H9 (cell line): Measurements from ENCODE around the gene GAS6. TPM values are rescaled to one million over a fixed set of nuclear protein-coding genes. Genes with fewer than 3 reads are reported as not detected.

Experiments
- DNase-seq: peaks from one replicate; pipeline ENCODE4 v3.0.0-alpha.2; 2017
- H2AFZ ChIP-seq: one replicate; pipeline ENCODE4 v1.6.1; 2013; ENCODE audit warnings: mild to moderate bottlenecking, low read length, control low read depth, moderate library complexity
- H2AK5ac ChIP-seq: 2 replicates; pipeline ENCODE4 v1.6.1; 2013; ENCODE audit warnings: low read length, control low read depth, mixed read lengths; ENCODE audit not compliant: insufficient read length
- H2BK120ac ChIP-seq: one replicate; pipeline ENCODE4 v1.6.1; 2013; ENCODE audit warnings: low read depth, mild to moderate bottlenecking, low read length, control low read depth, inconsistent platforms; ENCODE audit not compliant: poor library complexity, severe bottlenecking
- H2BK12ac ChIP-seq: 2 replicates; pipeline ENCODE4 v1.6.1; 2013; ENCODE audit warnings: low read length, control low read depth, mixed read lengths, low read depth; ENCODE audit not compliant: insufficient read length
- H2BK15ac ChIP-seq: 2 replicates; pipeline ENCODE4 v1.6.1; 2013; ENCODE audit warnings: low read depth, low read length, control low read depth
- H2BK20ac ChIP-seq: one replicate; pipeline ENCODE4 v1.6.1; 2013; ENCODE audit warnings: low read depth, mild to moderate bottlenecking, low read length, control low read depth, inconsistent platforms; ENCODE audit not compliant: poor library complexity, severe bottlenecking
- H2BK5ac ChIP-seq: 2 replicates; pipeline ENCODE4 v1.6.1; 2013; ENCODE audit warnings: low read length, control low read depth, mixed read lengths; ENCODE audit not compliant: insufficient read length
- H3K14ac ChIP-seq: 2 replicates; pipeline ENCODE4 v1.6.1; 2013; ENCODE audit warnings: low read length, control low read depth; ENCODE audit not compliant: insufficient read depth
- H3K18ac ChIP-seq: 2 replicates; pipeline ENCODE4 v1.6.1; 2013; ENCODE audit warnings: low read depth, mild to moderate bottlenecking, mixed read lengths, low read length, control low read depth; ENCODE audit not compliant: insufficient read length
- H3K23ac ChIP-seq: 2 replicates; pipeline ENCODE4 v1.6.1; 2013; ENCODE audit warnings: low read length, control low read depth, mixed read lengths, low read depth; ENCODE audit not compliant: insufficient read length
- H3K23me2 ChIP-seq: 2 replicates; pipeline ENCODE4 v1.6.1; 2013; ENCODE audit warnings: low read depth, mild to moderate bottlenecking, mixed read lengths, low read length, control low read depth; ENCODE audit not compliant: insufficient read length, poor library complexity, severe bottlenecking
- H3K27ac ChIP-seq: 2 replicates; pipeline ENCODE4 v1.5.1; 2013; ENCODE audit warnings: low read length, control low read depth, mixed read lengths, low read depth; ENCODE audit not compliant: insufficient read length
- H3K27me3 ChIP-seq: 2 replicates; pipeline ENCODE4 v1.6.1; 2013; ENCODE audit warnings: low read length, control low read depth, inconsistent platforms; ENCODE audit not compliant: insufficient read depth
- H3K4ac ChIP-seq: 2 replicates; pipeline ENCODE4 v1.6.1; 2013; ENCODE audit warnings: low read depth, mild to moderate bottlenecking, control low read depth, inconsistent platforms, low read length, moderate library complexity
- H3K4me1 ChIP-seq: 2 replicates; pipeline ENCODE4 v1.6.1; 2013; ENCODE audit warnings: low read length, control low read depth, inconsistent platforms; ENCODE audit not compliant: insufficient read depth
- H3K4me2 ChIP-seq: 2 replicates; pipeline ENCODE4 v1.6.1; 2013; ENCODE audit warnings: low read length, control low read depth, mixed read lengths; ENCODE audit not compliant: insufficient read length, insufficient read depth
- H3K56ac ChIP-seq: 2 replicates; pipeline ENCODE4 v1.6.1; 2013; ENCODE audit warnings: low read depth, mild to moderate bottlenecking, mixed read lengths, low read length, control low read depth; ENCODE audit not compliant: insufficient read length
- H3K79me1 ChIP-seq: 2 replicates; pipeline ENCODE4 v1.6.1; 2013; ENCODE audit warnings: low read depth, mild to moderate bottlenecking, moderate library complexity, low read length, control low read depth, inconsistent platforms; ENCODE audit not compliant: insufficient read depth, poor library complexity, severe bottlenecking
- H3K79me2 ChIP-seq: 2 replicates; pipeline ENCODE4 v1.6.1; 2013; ENCODE audit warnings: low read length, control low read depth, inconsistent platforms; ENCODE audit not compliant: insufficient read depth
- H3K9ac ChIP-seq: 2 replicates; pipeline ENCODE4 v1.6.1; 2013; ENCODE audit warnings: low read length, control low read depth, mixed read lengths; ENCODE audit not compliant: insufficient read length; ENCODE audit errors: extremely low read depth
- H3K9me3 ChIP-seq: one replicate; pipeline ENCODE4 v1.6.1; 2013; ENCODE audit warnings: low read depth, low read length, inconsistent platforms; ENCODE audit not compliant: control insufficient read depth
- H3T11ph ChIP-seq: one replicate; pipeline ENCODE4 v1.6.1; 2013; ENCODE audit warnings: mild to moderate bottlenecking, low read length, control low read depth, inconsistent platforms
- H4K20me1 ChIP-seq: one replicate; pipeline ENCODE4 v1.6.1; 2013; ENCODE audit not compliant: control insufficient read depth, insufficient read length, insufficient read depth
- H4K5ac ChIP-seq: 2 replicates; pipeline ENCODE4 v1.6.1; 2013; ENCODE audit warnings: low read depth, mild to moderate bottlenecking, mixed read lengths, low read length, control low read depth; ENCODE audit not compliant: insufficient read length
- H4K8ac ChIP-seq: replicated peaks from 2 replicates; pipeline ENCODE4 v1.6.1; 2013; ENCODE audit warnings: low read length, control low read depth, mixed read lengths, low read depth; ENCODE audit not compliant: insufficient read length
- H4K91ac ChIP-seq: 2 replicates; pipeline ENCODE4 v1.6.1; 2013; ENCODE audit warnings: low read depth, mild to moderate bottlenecking, moderate library complexity, mixed read lengths, low read length, control low read depth; ENCODE audit not compliant: insufficient read length
- H3K27ac Mint-ChIP-seq, 3 experiments: 2 replicates in 2 of 3; 3 replicates in 1 of 3; pipeline ENCODE4 v1.8.0; 2020 to 2021; ENCODE audit warnings: mixed read lengths in 3 of 3, mild to moderate bottlenecking in 1 of 3, moderate library complexity in 1 of 3
- H3K27me3 Mint-ChIP-seq: 2 replicates; pipeline ENCODE4 v1.8.0; 2021; ENCODE audit warnings: low read depth, mild to moderate bottlenecking, moderate library complexity, mixed read lengths
- H3K36me3 Mint-ChIP-seq, 3 experiments: 2 replicates in 2 of 3; 3 replicates in 1 of 3; pipeline ENCODE4 v1.8.0; 2020 to 2021; ENCODE audit warnings: low read depth in 3 of 3, mixed read lengths in 3 of 3; ENCODE audit not compliant: insufficient read depth in 1 of 3
- H3K4me1 Mint-ChIP-seq, 2 experiments: 2 replicates each; pipeline ENCODE4 v1.8.0; 2020; ENCODE audit warnings: mixed read lengths in 2 of 2
- H3K4me3 Mint-ChIP-seq, 2 experiments: 2 replicates in 1 of 2; 3 replicates in 1 of 2; pipeline ENCODE4 v1.8.0; 2020 to 2021; ENCODE audit warnings: mild to moderate bottlenecking in 2 of 2, mixed read lengths in 2 of 2, moderate library complexity in 1 of 2
- H3K9me3 Mint-ChIP-seq, 2 experiments: 2 replicates in 1 of 2; 3 replicates in 1 of 2; pipeline ENCODE4 v1.8.0; 2020; ENCODE audit warnings: mild to moderate bottlenecking in 2 of 2, mixed read lengths in 2 of 2, moderate library complexity in 1 of 2
- CTCF ChIP-seq: fragments of 200-600 bp; sonication (generic); conservative IDR thresholded peaks from 3 replicates; pipeline ENCODE4 v1.8.0; 2021; ENCODE audit warnings: antibody characterized with exemption, mild to moderate bottlenecking
- WGBS: extraction: QIAGEN DNeasy Blood & Tissue Kit; methylation state at CpG from one replicate; pipeline ENCODE4 v1.1.7; 2013; ENCODE audit warnings: missing lambda C conversion rate, low lambda C conversion rate, mixed read lengths; ENCODE audit not compliant: insufficient read length; ENCODE audit errors: extremely low coverage; 5-methylcytosine and 5-hydroxymethylcytosine counted together
- total RNA-seq: library from RNA; stranded (reverse); gene quantifications from 2 replicates; pipeline ENCODE4 v1.2.1, GENCODE V29; 2021

Gene GAS6
- total RNA-seq, 1 experiment from 2014 or later = 20.5 TPM

- Histone ChIP-seq H3K9me3 (no peaks in the 10 kb centered on the region), H3K4ac (no peak overlapping the region), H2BK15ac (no peak overlapping the region), H4K8ac (no peak overlapping the region), H3K79me1 (no peaks in the 10 kb centered on the region), H4K91ac (no peak overlapping the region), H2AK5ac (no peak overlapping the region), H3K27me3 (peaks cover 4% of the 10 kb centered on the region; the same call in 1 of the 2 replicates), H3K18ac (peak overlapping the region; percentile 68), H3K14ac (peak overlapping the region; percentile 83; the same call in 1 of the 2 replicates), H3K23ac (no peak overlapping the region), H2BK5ac (no peak overlapping the region), H3K27ac (peak overlapping the region; percentile 7), H3T11ph (no peak overlapping the region), H3K9ac (no peak overlapping the region), H4K5ac (no peak overlapping the region), H3K4me2 (no peak overlapping the region), H2AFZ (no peak overlapping the region), H3K79me2 (no peaks in the 10 kb centered on the region; the same call in 1 of the 2 replicates), H2BK12ac (no peak overlapping the region), H3K23me2 (peaks cover 7% of the 10 kb centered on the region), H2BK20ac (no peak overlapping the region), H4K20me1 (peaks cover 2% of the 10 kb centered on the region), H2BK120ac (peak overlapping the region; percentile 3), H3K56ac (no peak overlapping the region), H3K4me1 (peaks cover 14% of the 10 kb centered on the region; the same call in 1 of the 2 replicates)
- no peak for TF ChIP-seq CTCF
- Mint-ChIP-seq H3K9me3 (peaks cover 0 to 5% of the 10 kb centered on the region in 2 experiments; a peak in 2 of 5 replicates), H3K27ac (peak overlapping the region; percentile 96 to 99 (median 99)), H3K4me3 (peak overlapping the region; percentile 42 to 61), H3K4me1 (peaks cover 47 to 63% of the 10 kb centered on the region in 2 experiments), H3K27me3 (peaks cover 25% of the 10 kb centered on the region), H3K36me3 (peaks cover 0 to 16% (median 10%) of the 10 kb centered on the region in 3 experiments; a peak in 4 of 7 replicates)
- peak; percentile 57 for DNase-seq
- WGBS = no CpG with 5 or more reads among the region's 12 CpGs
Observed at GRCh38 chr13:113860051-113860664, 3.7 kb downstream of the GAS6 start.
